Chondrocyte (in vitro differentiated cells): ENCODE data around the gene CRLF1. TPM values are rescaled to one million over a fixed set of nuclear protein-coding genes. Genes with fewer than 3 reads are reported as not detected.

Experiments used
- DNase-seq: peaks from one replicate; pipeline ENCODE4 v3.0.0; 2021; ENCODE audit warnings: mixed read lengths, low spot score
- H3K27ac Mint-ChIP-seq: one replicate; pipeline ENCODE4 v1.8.0; 2021; ENCODE audit warnings: mild to moderate bottlenecking, moderate library complexity, mixed read lengths; ENCODE audit not compliant: unreplicated experiment
- H3K27me3 Mint-ChIP-seq: 2 replicates; pipeline ENCODE4 v1.8.0; 2021; ENCODE audit warnings: low read depth, mixed read lengths
- H3K36me3 Mint-ChIP-seq: 2 replicates; pipeline ENCODE4 v1.8.0; 2021; ENCODE audit warnings: low read depth, mixed read lengths
- H3K4me1 Mint-ChIP-seq: 2 replicates; pipeline ENCODE4 v1.8.0; 2021; ENCODE audit warnings: low read depth, mild to moderate bottlenecking, mixed read lengths
- H3K4me3 Mint-ChIP-seq: one replicate; pipeline ENCODE4 v1.8.0; 2021; ENCODE audit warnings: mild to moderate bottlenecking, moderate library complexity, mixed read lengths; ENCODE audit not compliant: unreplicated experiment
- H3K9me3 Mint-ChIP-seq: 2 replicates; pipeline ENCODE4 v1.8.0; 2021; ENCODE audit warnings: low read depth, mixed read lengths
- total RNA-seq: library from RNA; stranded (reverse); gene quantifications from 3 replicates; pipeline ENCODE4 v1.2.1, GENCODE V29; 2021
- TF ChIP-seq, protein P1 (sequence below): fragments of 200-600 bp; sonication (generic); IDR thresholded peaks from 2 replicates; pipeline ENCODE4 v1.5.0; 2021; ENCODE audit warnings: antibody characterized with exemption, mild to moderate bottlenecking, moderate library complexity

CRLF1 gene
- total RNA-seq, 1 donor from 2014 or later: 13.2 TPM

DNA sequence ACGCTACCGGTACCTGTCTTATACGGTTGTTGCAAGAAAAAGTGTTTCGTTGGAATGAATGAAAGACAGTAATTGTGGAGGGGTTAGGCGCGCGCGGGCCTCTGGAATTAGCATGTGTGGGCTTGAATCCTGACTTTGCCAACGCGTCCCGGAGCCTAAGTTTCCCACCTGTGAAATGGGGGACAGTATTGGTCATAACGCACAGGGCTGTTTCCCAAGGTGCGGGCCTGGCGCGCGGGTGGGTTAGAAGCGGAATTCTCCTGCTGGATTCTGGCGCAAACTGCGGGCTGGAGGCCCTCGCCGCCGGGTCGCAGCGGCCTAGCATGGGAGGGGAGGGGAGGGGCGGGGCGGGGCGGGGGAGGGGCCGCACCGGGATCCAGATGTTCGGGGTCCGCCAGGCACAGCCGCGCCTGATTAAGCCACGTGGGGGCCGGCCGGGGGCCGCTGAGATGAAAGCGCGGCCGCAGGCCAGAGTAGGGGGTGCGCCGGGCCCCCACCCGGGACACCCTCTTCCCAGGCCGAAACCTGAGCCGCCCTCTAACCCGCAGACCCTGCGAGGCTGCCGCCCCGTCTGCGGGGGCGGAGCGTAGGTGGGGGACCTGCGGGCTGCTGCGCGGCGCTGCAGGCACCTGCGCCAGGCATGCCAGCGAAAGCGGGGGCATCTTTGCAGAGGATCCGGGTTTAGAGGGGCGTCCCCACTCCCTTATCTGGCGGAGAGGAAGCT is 4.9 kb upstream of the CRLF1 start:
- peaks cover 3% of the 10 kb centered on the region for H3K36me3 Mint-ChIP-seq
- TF ChIP-seq, protein P1, sequence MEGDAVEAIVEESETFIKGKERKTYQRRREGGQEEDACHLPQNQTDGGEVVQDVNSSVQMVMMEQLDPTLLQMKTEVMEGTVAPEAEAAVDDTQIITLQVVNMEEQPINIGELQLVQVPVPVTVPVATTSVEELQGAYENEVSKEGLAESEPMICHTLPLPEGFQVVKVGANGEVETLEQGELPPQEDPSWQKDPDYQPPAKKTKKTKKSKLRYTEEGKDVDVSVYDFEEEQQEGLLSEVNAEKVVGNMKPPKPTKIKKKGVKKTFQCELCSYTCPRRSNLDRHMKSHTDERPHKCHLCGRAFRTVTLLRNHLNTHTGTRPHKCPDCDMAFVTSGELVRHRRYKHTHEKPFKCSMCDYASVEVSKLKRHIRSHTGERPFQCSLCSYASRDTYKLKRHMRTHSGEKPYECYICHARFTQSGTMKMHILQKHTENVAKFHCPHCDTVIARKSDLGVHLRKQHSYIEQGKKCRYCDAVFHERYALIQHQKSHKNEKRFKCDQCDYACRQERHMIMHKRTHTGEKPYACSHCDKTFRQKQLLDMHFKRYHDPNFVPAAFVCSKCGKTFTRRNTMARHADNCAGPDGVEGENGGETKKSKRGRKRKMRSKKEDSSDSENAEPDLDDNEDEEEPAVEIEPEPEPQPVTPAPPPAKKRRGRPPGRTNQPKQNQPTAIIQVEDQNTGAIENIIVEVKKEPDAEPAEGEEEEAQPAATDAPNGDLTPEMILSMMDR: no peak
- H3K4me1 Mint-ChIP-seq: peaks cover 23% of the 10 kb centered on the region
- DNase-seq: no peak
- no peak overlapping the region for H3K27ac Mint-ChIP-seq
- H3K27me3 Mint-ChIP-seq: peaks cover 50% of the 10 kb centered on the region
- no peaks in the 10 kb centered on the region for H3K9me3 Mint-ChIP-seq
- H3K4me3 Mint-ChIP-seq: peak overlapping the region; percentile 25

DNA sequence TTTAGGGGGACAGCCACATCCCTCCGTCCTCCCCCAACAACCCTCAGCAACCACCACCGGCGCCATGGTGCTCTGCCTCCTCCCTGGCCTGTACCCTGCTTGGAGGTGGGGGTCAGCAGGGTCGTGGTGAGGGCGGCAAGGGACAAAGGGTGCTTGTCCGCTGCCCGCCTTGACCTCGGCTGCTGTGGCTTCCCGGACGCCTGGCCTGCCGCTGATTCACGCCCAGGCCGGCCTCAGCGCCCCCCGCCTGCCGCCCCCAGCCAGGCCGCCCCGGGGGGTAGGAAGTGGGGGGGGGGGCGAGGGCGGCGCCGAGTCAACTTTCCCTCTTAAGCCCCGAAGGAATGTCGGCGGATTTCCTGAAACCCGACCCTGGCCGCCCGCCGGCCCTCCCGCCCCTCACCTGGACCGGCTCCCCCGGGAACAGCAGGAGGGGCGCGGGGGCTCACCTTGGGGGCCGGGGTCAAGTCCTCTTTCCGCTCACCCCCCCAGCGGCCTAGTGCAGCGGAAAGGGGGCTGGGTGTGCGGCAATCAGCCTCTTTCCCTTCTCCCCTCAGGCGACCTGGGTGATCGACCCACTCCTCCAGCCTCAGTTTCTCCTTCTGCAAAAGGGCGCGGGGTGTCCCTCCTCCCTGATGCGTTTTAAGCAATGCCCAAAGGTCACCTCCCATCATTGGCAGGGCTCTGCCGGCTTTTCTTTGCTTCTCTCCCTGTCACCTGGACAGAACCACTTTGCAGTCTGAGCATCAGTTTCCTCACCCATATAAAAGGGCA is 4.1 kb upstream of the CRLF1 start:
- peaks cover 23% of the 10 kb centered on the region for H3K4me1 Mint-ChIP-seq
- TF ChIP-seq, protein P1: no peak
- H3K4me3 Mint-ChIP-seq: peak overlapping the region; percentile 25
- no peak overlapping the region for H3K27ac Mint-ChIP-seq
- peaks cover 3% of the 10 kb centered on the region for H3K36me3 Mint-ChIP-seq
- H3K9me3 Mint-ChIP-seq: no peaks in the 10 kb centered on the region
- no peak for DNase-seq
- peaks cover 50% of the 10 kb centered on the region for H3K27me3 Mint-ChIP-seq

DNA sequence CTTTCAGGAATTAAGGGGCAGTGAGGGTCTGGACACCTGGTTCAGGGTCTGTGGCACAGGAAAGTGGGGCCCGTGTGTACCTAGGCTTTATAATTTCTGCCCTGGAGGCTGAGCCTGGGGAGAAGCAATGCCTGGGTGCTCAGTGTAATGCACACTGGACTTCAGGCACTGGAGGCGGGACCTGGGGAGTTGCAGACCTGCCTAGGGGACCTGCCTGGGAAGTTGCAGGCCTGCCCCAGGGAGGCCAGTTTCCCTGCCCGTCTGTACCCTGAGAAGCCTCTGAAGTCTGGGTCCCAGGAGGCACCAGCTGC is 3.6 kb upstream of the CRLF1 start:
- H3K27ac Mint-ChIP-seq: no peak overlapping the region
- TF ChIP-seq, protein P1: no peak
- peaks cover 26% of the 10 kb centered on the region for H3K4me1 Mint-ChIP-seq
- peaks cover 3% of the 10 kb centered on the region for H3K36me3 Mint-ChIP-seq
- peaks cover 54% of the 10 kb centered on the region for H3K27me3 Mint-ChIP-seq
- no peak for DNase-seq
- no peaks in the 10 kb centered on the region for H3K9me3 Mint-ChIP-seq
- H3K4me3 Mint-ChIP-seq: no peak overlapping the region

DNA sequence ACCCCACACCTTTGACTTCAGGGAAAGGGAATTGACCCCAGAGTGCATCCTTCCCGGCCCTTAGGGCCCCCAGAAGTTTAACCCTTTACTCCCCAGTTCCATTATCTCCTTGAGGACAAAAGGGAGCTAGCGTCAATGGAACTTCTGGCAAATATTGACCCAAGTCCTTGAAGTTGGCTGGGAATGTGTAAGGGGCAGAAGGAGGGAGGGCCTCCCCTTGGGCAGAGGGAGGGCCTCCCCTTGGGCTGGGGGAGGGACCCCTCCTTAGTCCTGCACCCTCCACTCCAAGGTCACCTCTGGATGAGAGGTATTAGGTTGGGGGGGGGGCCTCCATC is 3.1 kb upstream of the CRLF1 start:
- no peak for DNase-seq
- TF ChIP-seq, protein P1: no peak
- Mint-ChIP-seq H3K36me3 (peaks cover 3% of the 10 kb centered on the region), H3K9me3 (no peaks in the 10 kb centered on the region), H3K27ac (no peak overlapping the region), H3K4me1 (peaks cover 26% of the 10 kb centered on the region), H3K27me3 (peaks cover 56% of the 10 kb centered on the region), H3K4me3 (no peak overlapping the region)

DNA sequence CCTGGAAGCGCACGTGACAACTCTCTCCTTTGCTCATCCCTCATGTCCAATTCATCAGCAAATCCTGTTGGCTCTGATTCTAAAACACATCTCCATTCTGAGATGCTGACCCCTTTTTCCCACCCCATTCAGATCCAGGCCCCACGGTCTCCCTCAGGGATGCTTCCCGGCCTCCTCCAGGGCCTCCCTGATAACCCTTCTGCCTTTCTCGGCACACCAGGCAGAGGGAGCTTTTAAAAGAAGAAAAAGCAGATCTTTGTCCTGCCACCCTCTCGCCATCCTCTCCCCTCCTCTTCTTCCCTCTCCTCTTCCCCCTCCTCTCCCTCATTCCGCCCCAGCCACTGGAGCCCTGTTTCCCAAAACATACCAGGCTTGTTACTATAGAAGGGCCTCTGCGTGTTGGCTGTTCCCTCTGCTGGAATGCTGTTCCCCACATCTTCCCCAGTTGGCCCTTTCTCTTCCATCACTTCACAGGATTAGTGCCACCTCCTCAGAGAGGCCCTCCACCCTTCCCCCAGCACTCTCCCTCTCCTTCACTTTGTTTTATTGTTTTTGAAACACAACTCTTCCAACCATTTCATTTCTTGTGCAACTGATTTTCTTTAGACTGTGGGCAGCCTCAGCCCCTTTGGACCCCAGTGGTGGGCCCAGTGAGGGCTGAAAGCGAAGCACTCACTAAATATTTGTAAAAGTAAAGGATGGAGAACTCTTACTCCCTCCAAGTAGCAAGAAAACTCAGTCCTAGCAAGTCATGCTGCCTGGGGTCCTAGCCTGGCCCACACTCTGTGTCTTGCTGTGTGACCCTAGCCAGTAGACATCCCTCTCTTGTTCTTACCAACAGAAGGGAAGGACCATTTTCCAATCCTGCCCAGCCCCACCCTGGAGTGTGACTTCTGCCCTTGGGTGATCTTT is 2.5 kb upstream of the CRLF1 start:
- no peak for DNase-seq
- Mint-ChIP-seq H3K9me3 (no peaks in the 10 kb centered on the region), H3K27me3 (peaks cover 50% of the 10 kb centered on the region), H3K27ac (no peak overlapping the region), H3K4me1 (peaks cover 26% of the 10 kb centered on the region), H3K4me3 (no peak overlapping the region), H3K36me3 (peaks cover 3% of the 10 kb centered on the region)
- TF ChIP-seq, protein P1: no peak
